Naive thymus-derived CD8-positive, alpha-beta T cell (primary cell): Measurements from ENCODE around the gene HOXB13. TPM values are rescaled to one million over a fixed set of nuclear protein-coding genes. Genes with fewer than 3 reads are reported as not detected.

Experiments used
- ATAC-seq, 2 donors: fragments of 150-1000 bp; cut with Tn5 transposase in 1 of 2; sonication (Bioruptor Pico), chemical (Tn5 transposase) in 1 of 2; 1 replicate in 1 of 2; 2 replicates in 1 of 2; pipeline ENCODE4 v1.10.0; 2021; ENCODE audit warnings: mild to moderate bottlenecking in 2 of 2, moderate library complexity in 2 of 2
- POLR2A ChIA-PET: fragments of 350-600 bp; sonication (Branson Sonifier 250); formaldehyde crosslinking; loops from one replicate; lab custom pipeline; 2021; ENCODE audit warnings: antibody characterized with exemption; lab: Charles Lee
- DNase-seq, 10 donors: peaks; one replicate each; pipeline versions ENCODE4 v3.0.0 to v3.0.0-alpha.2; 2020 to 2022
- H3K27ac Mint-ChIP-seq, 10 donors: one replicate each; pipeline ENCODE4 v1.8.0; 2020 to 2022; ENCODE audit warnings: mild to moderate bottlenecking in 10 of 10, mixed read lengths in 10 of 10, moderate library complexity in 4 of 10, inconsistent platforms in 1 of 10
- H3K27me3 Mint-ChIP-seq, 5 donors: one replicate each; pipeline ENCODE4 v1.8.0; 2021 to 2022; ENCODE audit warnings: mixed read lengths in 5 of 5
- H3K36me3 Mint-ChIP-seq, 3 donors: one replicate each; pipeline ENCODE4 v1.8.0; 2020 to 2022; ENCODE audit warnings: mixed read lengths in 3 of 3, mild to moderate bottlenecking in 2 of 3, inconsistent platforms in 1 of 3
- H3K4me1 Mint-ChIP-seq, 4 donors: one replicate each; pipeline ENCODE4 v1.8.0; 2021 to 2022; ENCODE audit warnings: mixed read lengths in 4 of 4
- H3K4me3 Mint-ChIP-seq, 10 donors: one replicate each; pipeline ENCODE4 v1.8.0; 2020 to 2022; ENCODE audit warnings: mild to moderate bottlenecking in 10 of 10, mixed read lengths in 10 of 10, moderate library complexity in 6 of 10, inconsistent platforms in 1 of 10
- H3K9me3 Mint-ChIP-seq, 9 donors: one replicate each; pipeline ENCODE4 v1.8.0; 2020 to 2022; ENCODE audit warnings: mixed read lengths in 9 of 9, mild to moderate bottlenecking in 3 of 9, inconsistent platforms in 1 of 9, moderate library complexity in 1 of 9
- microRNA-seq: library from miRNA; unstranded; fragments of <30 nt; microRNA quantifications from one replicate; pipeline ENCODE4 v1.2.0, GENCODE V29; 2022; ENCODE audit warnings: borderline microRNAs expressed
- polyA plus RNA-seq, 3 donors: library from polyadenylated mRNA; unstranded; fragments of 300-500 nt; fragmentation: Illumina TruSeq; gene quantifications; one replicate each; pipeline ENCODE4 v1.2.3, GENCODE V29; 2021
- total RNA-seq, 8 experiments: library from RNA in 2 of 8; stranded (reverse) in 2 of 8; gene quantifications; one replicate each; pipeline ENCODE4 v1.2.3 and lab custom pipeline; 2021 to 2026

Gene HOXB13
- total and polyA plus RNA-seq, 5 experiments from 2014 or later = not detected

DNA sequence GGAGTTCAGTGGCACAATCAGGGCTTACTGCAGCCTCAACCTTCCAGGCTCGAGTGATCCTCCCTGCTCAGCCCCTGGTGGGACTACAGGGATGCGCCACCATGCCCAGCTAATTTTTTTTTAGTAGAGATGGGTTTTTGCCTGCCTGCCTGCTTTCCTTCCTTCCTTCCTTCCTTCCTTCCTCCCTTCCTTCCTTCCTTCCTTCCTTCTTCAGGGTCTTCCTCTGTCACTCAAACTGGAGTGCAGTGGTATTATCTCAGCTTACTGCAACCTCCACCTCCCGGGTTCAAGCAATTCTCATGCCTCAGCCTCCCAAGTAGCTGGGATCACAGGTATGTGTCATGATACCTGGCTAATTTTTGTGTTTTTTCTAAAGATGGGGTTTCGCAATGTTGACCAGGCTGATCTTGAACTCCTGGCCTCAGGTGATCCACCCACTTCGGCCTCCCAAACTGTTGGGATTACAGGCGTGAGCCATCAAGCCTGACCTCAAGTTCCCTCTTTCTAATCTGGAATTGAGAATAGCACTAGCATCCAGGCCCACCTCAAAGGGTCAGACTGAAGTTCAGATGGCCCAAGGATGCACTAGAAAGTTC lies 51.5 kb downstream of the HOXB13 start:
- POLR2A ChIA-PET = no interaction called here
- Mint-ChIP-seq H3K9me3 (no peaks in the 10 kb centered on the region), H3K36me3 (no peaks in the 10 kb centered on the region), H3K27ac (no peak overlapping the region), H3K4me1 (peaks cover 2 to 9% (median 4%) of the 10 kb centered on the region in 4 donors), H3K4me3 (no peak overlapping the region), H3K27me3 (peaks cover 22 to 61% (median 31%) of the 10 kb centered on the region in 5 donors)
- ATAC-seq (no peak), DNase-seq (no peak)

Small RNA genes within 50 kb of the gene (microRNA-seq; reads per million reads assigned to microRNA genes)
- gene MIR3185 = not detected

Other genes starting within 250 kb of the HOXB13 start
- gene HOXB1, start 197.7 kb downstream of the HOXB13 start, total RNA-seq = not detected
- gene HOXB1, start 197.7 kb downstream of the HOXB13 start, polyA plus RNA-seq = not detected
- 10 to 100 TPM; 31.9 to 32.4 TPM for gene HOXB2, start 183.6 kb downstream of the HOXB13 start, total RNA-seq
- 10 to 100 TPM in 1 of 3 donors, 1 to 10 TPM in 2; 7.6 to 16.4 (median 8.2) TPM for gene HOXB2, start 183.6 kb downstream of the HOXB13 start, polyA plus RNA-seq
- 1 to 10 TPM; 1.8 to 2.3 TPM for gene HOXB4, start 150.4 kb downstream of the HOXB13 start, total RNA-seq
- under 1 TPM in 2 of 3 donors, not detected in 1; 0.06 TPM for gene HOXB4, start 150.4 kb downstream of the HOXB13 start, polyA plus RNA-seq
- 1 to 10 TPM; 7.2 to 8.1 TPM for gene HOXB3, start 138.5 kb downstream of the HOXB13 start, total RNA-seq
- gene HOXB3, start 138.5 kb downstream of the HOXB13 start, polyA plus RNA-seq = under 1 TPM in 1 of 3 donors, not detected in 2; 0.19 TPM
- not detected for gene HOXB5, start 135.0 kb downstream of the HOXB13 start, total RNA-seq
- gene HOXB5, start 135.0 kb downstream of the HOXB13 start, polyA plus RNA-seq = not detected
- gene HOXB6, start 123.8 kb downstream of the HOXB13 start, total RNA-seq = not detected
- gene HOXB6, start 123.8 kb downstream of the HOXB13 start, polyA plus RNA-seq = not detected
- gene HOXB7, start 117.7 kb downstream of the HOXB13 start, total RNA-seq = not detected
- under 1 TPM in 2 of 3 donors, not detected in 1; 0.22 to 0.40 TPM for gene HOXB7, start 117.7 kb downstream of the HOXB13 start, polyA plus RNA-seq
- not detected for gene HOXB8, start 113.5 kb downstream of the HOXB13 start, total RNA-seq
- gene HOXB8, start 113.5 kb downstream of the HOXB13 start, polyA plus RNA-seq = not detected
- not detected for gene HOXB9, start 102.4 kb downstream of the HOXB13 start, total RNA-seq
- under 1 TPM in 1 of 3 donors, not detected in 2; 0.13 TPM for gene HOXB9, start 102.4 kb downstream of the HOXB13 start, polyA plus RNA-seq
- not detected for gene PRAC1, start 6.2 kb downstream of the HOXB13 start, total RNA-seq
- not detected for gene PRAC1, start 6.2 kb downstream of the HOXB13 start, polyA plus RNA-seq
- gene PRAC2, start 5.6 kb downstream of the HOXB13 start, total RNA-seq = not detected
- gene PRAC2, start 5.6 kb downstream of the HOXB13 start, polyA plus RNA-seq = not detected
- not detected for gene TTLL6, start 88.5 kb upstream of the HOXB13 start, total RNA-seq
- gene TTLL6, start 88.5 kb upstream of the HOXB13 start, polyA plus RNA-seq = not detected
- gene CALCOCO2, start 102.3 kb upstream of the HOXB13 start, total RNA-seq = 100 to 1,000 TPM; 133 to 135 TPM
- 100 to 1,000 TPM; 123 to 157 (median 127) TPM for gene CALCOCO2, start 102.3 kb upstream of the HOXB13 start, polyA plus RNA-seq
- gene ATP5MC1, start 164.0 kb upstream of the HOXB13 start, total RNA-seq = 10 to 100 TPM; 36.8 to 43.1 TPM
- gene ATP5MC1, start 164.0 kb upstream of the HOXB13 start, polyA plus RNA-seq = 100 to 1,000 TPM; 162 to 215 (median 192) TPM
- gene UBE2Z, start 179.7 kb upstream of the HOXB13 start, total RNA-seq = 100 to 1,000 TPM; 100 to 109 TPM
- 10 to 100 TPM; 58.4 to 76.0 (median 65.2) TPM for gene UBE2Z, start 179.7 kb upstream of the HOXB13 start, polyA plus RNA-seq
- gene SNF8, start 216.1 kb upstream of the HOXB13 start, total RNA-seq = 10 to 100 TPM; 57.1 to 63.7 TPM
- 100 to 1,000 TPM; 104 to 110 (median 105) TPM for gene SNF8, start 216.1 kb upstream of the HOXB13 start, polyA plus RNA-seq
- gene GIP, start 239.8 kb upstream of the HOXB13 start, total RNA-seq = not detected
- gene GIP, start 239.8 kb upstream of the HOXB13 start, polyA plus RNA-seq = not detected